Retinal pigment epithelial cell (primary cell): ENCODE measurements around the gene PLEKHA8.

Experiments
- DNase-seq: peaks from one replicate; pipeline ENCODE4 v3.0.0-alpha.2; 2010; ENCODE audit warnings: low read depth
- H3K4me3 ChIP-seq: 2 replicates; pipeline ENCODE4 v1.5.1; 2011; ENCODE audit warnings: mild to moderate bottlenecking, low read length, control low read depth, moderate library complexity
- TF ChIP-seq, protein P1 (sequence below): conservative IDR thresholded peaks from 2 replicates; pipeline ENCODE4 v1.5.1; 2011; ENCODE audit warnings: low read depth, low read length, control low read depth, inconsistent platforms

The PLEKHA8 gene

DNA sequence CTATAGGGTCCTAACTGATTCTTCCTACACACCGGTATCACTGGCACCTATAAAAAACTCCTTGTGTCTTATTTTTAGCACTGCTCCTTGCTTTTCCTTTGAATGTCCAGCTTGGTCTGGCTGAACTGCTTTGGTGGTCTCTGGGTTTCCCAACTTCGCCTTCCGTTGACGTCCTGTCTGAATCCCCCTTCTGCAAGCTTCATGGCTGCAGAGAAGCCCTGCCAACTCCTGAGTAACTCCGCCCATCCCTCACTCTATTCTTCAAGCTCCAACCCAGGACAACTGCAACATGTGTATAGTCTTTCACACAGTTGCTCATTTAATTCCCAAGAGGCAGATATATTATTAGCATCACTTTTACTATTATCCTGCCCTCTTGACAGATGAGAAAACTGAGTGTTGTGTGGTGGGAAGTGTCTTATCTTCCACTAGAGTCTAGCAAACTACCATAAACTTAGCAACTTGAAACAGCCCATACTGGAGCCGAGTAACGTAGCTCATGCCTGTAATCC is 147.5 kb downstream of the PLEKHA8 start:
- H3K4me3 ChIP-seq: no peak overlapping the region
- TF ChIP-seq, protein P1, sequence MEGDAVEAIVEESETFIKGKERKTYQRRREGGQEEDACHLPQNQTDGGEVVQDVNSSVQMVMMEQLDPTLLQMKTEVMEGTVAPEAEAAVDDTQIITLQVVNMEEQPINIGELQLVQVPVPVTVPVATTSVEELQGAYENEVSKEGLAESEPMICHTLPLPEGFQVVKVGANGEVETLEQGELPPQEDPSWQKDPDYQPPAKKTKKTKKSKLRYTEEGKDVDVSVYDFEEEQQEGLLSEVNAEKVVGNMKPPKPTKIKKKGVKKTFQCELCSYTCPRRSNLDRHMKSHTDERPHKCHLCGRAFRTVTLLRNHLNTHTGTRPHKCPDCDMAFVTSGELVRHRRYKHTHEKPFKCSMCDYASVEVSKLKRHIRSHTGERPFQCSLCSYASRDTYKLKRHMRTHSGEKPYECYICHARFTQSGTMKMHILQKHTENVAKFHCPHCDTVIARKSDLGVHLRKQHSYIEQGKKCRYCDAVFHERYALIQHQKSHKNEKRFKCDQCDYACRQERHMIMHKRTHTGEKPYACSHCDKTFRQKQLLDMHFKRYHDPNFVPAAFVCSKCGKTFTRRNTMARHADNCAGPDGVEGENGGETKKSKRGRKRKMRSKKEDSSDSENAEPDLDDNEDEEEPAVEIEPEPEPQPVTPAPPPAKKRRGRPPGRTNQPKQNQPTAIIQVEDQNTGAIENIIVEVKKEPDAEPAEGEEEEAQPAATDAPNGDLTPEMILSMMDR: no peak
- DNase-seq: no peak

DNA sequence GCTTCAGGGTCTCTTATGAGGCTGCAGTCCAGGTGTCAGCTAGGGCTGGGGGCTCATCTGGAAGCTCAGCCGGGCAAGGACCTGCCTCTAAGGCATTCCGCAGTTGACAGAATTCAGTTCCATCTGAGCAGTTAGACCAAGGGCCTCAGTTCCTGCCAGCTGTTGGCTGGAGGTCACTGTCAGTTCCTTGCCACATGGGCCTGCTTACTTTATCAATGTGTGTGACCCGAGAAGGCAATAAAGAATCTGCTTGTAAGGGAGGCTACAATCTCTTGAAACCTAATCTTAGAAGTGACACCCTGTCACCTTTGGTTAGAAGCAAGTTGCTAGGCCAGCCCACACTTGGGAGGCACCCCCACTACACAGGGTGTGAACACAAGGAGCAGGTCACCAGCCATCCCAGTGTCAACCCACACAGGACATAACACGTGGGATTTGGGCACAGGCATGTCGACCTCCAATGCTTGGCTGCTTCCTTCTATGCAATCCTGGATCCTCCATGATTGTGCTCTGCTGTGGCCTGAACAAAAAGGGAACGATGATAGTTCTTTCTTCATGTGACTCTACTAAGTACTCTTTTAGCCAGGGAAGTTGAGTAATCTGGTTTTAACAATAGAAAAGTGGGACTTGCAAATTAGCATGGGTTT is 148.4 kb downstream of the PLEKHA8 start:
- TF ChIP-seq, protein P1: no peak
- DNase-seq: no peak
- no peak overlapping the region for H3K4me3 ChIP-seq

DNA sequence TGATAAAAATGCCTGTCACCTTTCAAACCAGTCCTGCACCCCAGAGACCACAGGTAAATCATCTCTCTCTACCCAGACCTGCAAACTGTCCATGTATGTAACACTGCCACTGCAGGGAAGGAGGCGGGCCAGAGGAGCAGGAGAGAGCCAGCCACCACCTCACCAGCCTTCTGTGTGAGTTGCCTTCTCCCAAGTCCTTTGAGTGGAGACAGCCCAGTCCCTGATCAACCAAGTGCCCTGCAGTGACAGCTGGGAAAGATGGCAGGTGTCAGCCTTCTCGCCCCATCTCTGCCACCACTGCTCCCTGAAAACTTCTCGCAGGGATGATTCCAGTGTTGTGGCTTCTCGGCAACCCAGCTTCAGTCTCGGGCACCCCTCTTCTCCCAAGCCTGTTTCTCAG is 149.0 kb downstream of the PLEKHA8 start:
- DNase-seq: no peak
- TF ChIP-seq, protein P1: no peak
- no peak overlapping the region for H3K4me3 ChIP-seq

DNA sequence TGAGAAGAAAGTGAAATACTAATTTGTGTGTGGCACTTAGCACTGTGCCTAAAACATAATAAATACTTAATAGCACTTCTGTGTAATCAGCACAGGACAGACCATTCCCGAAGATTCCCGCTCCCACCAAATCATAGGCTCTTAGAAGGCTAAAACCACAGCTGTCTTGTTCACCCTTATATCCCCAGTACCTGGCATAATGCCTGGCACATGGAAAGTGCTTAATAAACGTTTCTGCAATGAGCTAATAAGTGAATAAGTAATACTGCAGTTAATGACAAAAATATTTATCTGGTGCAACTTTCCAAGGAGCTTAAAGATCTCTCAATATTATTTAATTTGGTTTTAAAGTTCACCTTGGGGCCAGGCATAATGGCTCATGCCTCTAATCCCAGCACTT is 149.8 kb downstream of the PLEKHA8 start:
- H3K4me3 ChIP-seq: no peak overlapping the region
- no peak for DNase-seq
- TF ChIP-seq, protein P1: no peak

DNA sequence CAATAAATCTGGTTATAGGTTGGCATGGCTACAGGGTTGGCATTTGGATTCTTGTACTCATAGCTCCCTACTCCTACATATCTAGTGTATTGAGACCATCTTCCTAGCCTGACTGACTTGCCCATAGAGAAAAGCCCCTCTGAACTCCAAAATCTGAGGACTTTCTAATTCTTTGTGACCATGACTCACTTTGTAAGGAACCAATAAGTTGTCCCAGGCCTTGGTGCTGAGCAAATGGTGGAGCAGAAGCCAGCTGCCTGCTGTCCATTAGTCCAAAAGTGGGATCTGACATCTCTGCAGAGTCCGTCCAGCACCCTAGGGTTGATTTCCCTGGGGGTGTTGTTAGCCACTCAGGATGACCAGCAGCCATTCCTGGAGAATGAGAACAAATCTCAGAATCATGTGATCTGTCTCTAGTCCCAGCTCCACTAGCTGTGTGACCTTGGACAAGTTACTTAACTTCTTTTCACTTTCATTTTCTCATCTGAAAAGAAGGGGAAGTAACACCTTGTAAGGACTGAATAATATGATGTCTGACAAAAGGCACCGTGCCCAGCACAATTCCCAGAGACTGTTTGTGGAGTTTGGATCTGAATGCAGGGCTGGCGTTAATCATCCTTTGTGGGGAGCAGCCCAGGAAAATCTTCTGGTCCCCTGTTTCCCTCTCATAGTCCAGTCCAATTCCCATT is 150.7 kb downstream of the PLEKHA8 start:
- no peak for DNase-seq
- TF ChIP-seq, protein P1: no peak
- H3K4me3 ChIP-seq: no peak overlapping the region
